GM12878 (cell line): ENCODE data around the gene KIR2DL3. TPM values are rescaled to one million over a fixed set of nuclear protein-coding genes. Genes with fewer than 3 reads are reported as not detected.

Source experiments
- ATAC-seq: fragments of 200-7000 bp; cut with Tn5 transposase; 3 replicates; pipeline ENCODE4 v1.9.1; 2020; ENCODE audit warnings: mild to moderate bottlenecking, moderate library complexity
- BruUV-seq: library from RNA; stranded (reverse); fragments of 400-500 nt; replicated peaks from 2 replicates; lab custom pipeline; 2021; lab: Mats Ljungman, UMichigan
- CTCF ChIA-PET: fragments of 300-600 bp; sonication (Branson Sonifier 250); formaldehyde crosslinking; extraction: SDS; loops from one replicate; lab custom pipeline; 2021; ENCODE audit warnings: inconsistent platforms; lab: Yijun Ruan, JAX
- POLR2A ChIA-PET: fragments of 350-600 bp; formaldehyde crosslinking; extraction: SDS; loops from one replicate; lab custom pipeline; 2021; ENCODE audit warnings: inconsistent platforms; lab: Charles Lee
- RAD21 ChIA-PET: fragments of 300-600 bp; sonication (Branson Sonifier 250); formaldehyde crosslinking; loops from one replicate; lab custom pipeline; 2023; ENCODE audit warnings: antibody characterized with exemption; ENCODE audit not compliant: unreplicated experiment; lab: Charles Lee
- SMC1A ChIA-PET: fragments of 300-600 bp; sonication (Branson Sonifier 250); formaldehyde crosslinking; loops from one replicate; lab custom pipeline; 2023; ENCODE audit not compliant: unreplicated experiment, uncharacterized antibody; lab: Charles Lee
- DNase-seq: peaks from one replicate; pipeline ENCODE4 v3.0.0-alpha.2; 2011; ENCODE audit warnings: low read depth, low spot score
- FAIRE-seq: peaks from 3 replicates; lab custom pipeline; 2011; peaks lifted over from hg19 to GRCh38; lab: Jason Lieb, UNC
- H2AFZ ChIP-seq: 2 replicates; pipeline ENCODE4 v1.6.0; 2011; ENCODE audit warnings: low read depth, low read length, control low read depth; ENCODE audit not compliant: control insufficient read depth
- H3K27ac ChIP-seq: 2 replicates; pipeline ENCODE4 v1.5.1; 2011; ENCODE audit warnings: control low read depth; ENCODE audit not compliant: control insufficient read depth, insufficient read depth
- H3K27me3 ChIP-seq, 2 experiments: replicated peaks in 1 of 2; 2 replicates each; pipeline versions ENCODE4 v1.6.0 to v1.6.1; 2011; ENCODE audit warnings: low read length in 1 of 2; ENCODE audit not compliant: control insufficient read depth in 2 of 2, insufficient read depth in 2 of 2
- H3K36me3 ChIP-seq, 2 experiments: 2 replicates each; pipeline ENCODE4 v1.5.1; 2011; ENCODE audit warnings: low read length in 1 of 2; ENCODE audit not compliant: control insufficient read depth in 2 of 2, insufficient read depth in 2 of 2
- H3K4me1 ChIP-seq: 2 replicates; pipeline ENCODE4 v1.6.1; 2011; ENCODE audit warnings: mild to moderate bottlenecking, low read length, moderate library complexity, mixed read lengths; ENCODE audit not compliant: control insufficient read depth, insufficient read depth
- H3K4me2 ChIP-seq: 2 replicates; pipeline ENCODE4 v1.6.0; 2011; ENCODE audit warnings: control low read depth; ENCODE audit not compliant: control insufficient read depth, insufficient read depth
- H3K4me3 ChIP-seq: fragments of 200-600 bp; sonication (generic); 2 replicates; pipeline ENCODE4 v1.5.1; 2016
- H3K79me2 ChIP-seq: 2 replicates; pipeline ENCODE4 v1.6.0; 2011; ENCODE audit warnings: low read length; ENCODE audit not compliant: control insufficient read depth, insufficient read depth
- H3K9ac ChIP-seq: 2 replicates; pipeline ENCODE4 v1.8.0; 2011; ENCODE audit warnings: low read length, control low read depth, mixed read lengths; ENCODE audit not compliant: control insufficient read depth, insufficient read depth
- H3K9me3 ChIP-seq: replicated peaks from 3 replicates; pipeline ENCODE4 v1.5.1; 2011; ENCODE audit warnings: mild to moderate bottlenecking, low read length; ENCODE audit not compliant: control insufficient read depth, insufficient read depth
- H4K20me1 ChIP-seq: 2 replicates; pipeline ENCODE4 v1.6.0; 2011; ENCODE audit not compliant: control insufficient read depth, insufficient read depth
- BHLHE40 ChIP-seq, 2 experiments: fragments of 450-650 bp in 1 of 2; IDR thresholded peaks; 2 replicates each; pipeline ENCODE4 v1.6.1; 2011 to 2017; ENCODE audit warnings: low read depth in 2 of 2, borderline replicate concordance in 1 of 2, improper control_type of control experiment in 1 of 2, low read length in 1 of 2, mild to moderate bottlenecking in 1 of 2
- HDGF ChIP-seq: fragments of 450-650 bp; IDR thresholded peaks from 2 replicates; pipeline ENCODE4 v1.6.1; 2016; ENCODE audit warnings: antibody characterized with exemption
- IKZF1 ChIP-seq: fragments of 450-650 bp; conservative IDR thresholded peaks from 2 replicates; pipeline ENCODE4 v1.6.1; 2017; ENCODE audit warnings: antibody characterized with exemption, mild to moderate bottlenecking
- JUND ChIP-seq: IDR thresholded peaks from 2 replicates; pipeline ENCODE4 v1.6.1; 2012; ENCODE audit warnings: low read depth, mild to moderate bottlenecking, low read length, improper control_type of control experiment, moderate library complexity
- KDM1A ChIP-seq: fragments of 200-600 bp; sonication (generic); IDR thresholded peaks from 2 replicates; pipeline ENCODE4 v1.6.1; 2016; ENCODE audit warnings: borderline replicate concordance
- MEF2A ChIP-seq: IDR thresholded peaks from 2 replicates; pipeline ENCODE4 v1.6.1; 2011; ENCODE audit warnings: low read depth, mild to moderate bottlenecking, low read length, moderate library complexity; ENCODE audit not compliant: insufficient read depth
- SMC3 ChIP-seq: IDR thresholded peaks from 2 replicates; pipeline ENCODE4 v1.6.1; 2011; ENCODE audit warnings: low read length, improper control_type of control experiment, borderline replicate concordance
- WGBS: methylation state at CpG from one replicate; pipeline ENCODE4 v1.1.6; 2016; ENCODE audit warnings: low lambda C conversion rate; ENCODE audit not compliant: insufficient replicate concordance, insufficient coverage; ENCODE audit errors: missing lambda C conversion rate; 5-methylcytosine and 5-hydroxymethylcytosine counted together
- in situ Hi-C: fragments of 300-500 bp; cut with MboI; formaldehyde crosslinking; loops from 9 replicates; pipeline ENCODE4 v1.14.3; 2018; ENCODE audit warnings: mixed read lengths
- intact Hi-C: fragments of 100-400 bp; cut with micrococcal nuclease; formaldehyde crosslinking; loops from one replicate; pipeline ENCODE4 v1.14.2; 2022; ENCODE audit not compliant: unreplicated experiment
- polyA plus RNA-seq, 11 experiments: library from polyadenylated mRNA; depleted of rRNA in 4 of 11; unstranded in 6 of 11; stranded (reverse) in 5 of 11; fragments of >200 nt; fragmentation: Nextera tagmentation in 4 of 11; fragmentation: Illumina TruSeq in 1 of 11; extraction: Ambion mirVana in 4 of 11; extraction: Trizol in 1 of 11; gene quantifications; 1 replicate in 1 of 11; 2 replicates in 10 of 11; pipeline versions ENCODE4 v1.2.1 to v1.2.3, GENCODE V29; 2011 to 2016; ENCODE audit warnings: inconsistent platforms in 2 of 11, missing spikeins in 2 of 11, low read depth in 1 of 11
- small RNA-seq: library from RNA; depleted of rRNA; stranded (forward); fragments of <200 nt; gene quantifications from one replicate; pipeline ENCODE3, GENCODE V24; 2014
- total RNA-seq, 4 experiments: library from RNA; depleted of rRNA in 3 of 4; stranded (reverse); fragments of >200 nt in 3 of 4; fragmentation: Illumina TruSeq in 1 of 4; extraction: Trizol in 1 of 4; gene quantifications; 2 replicates each; pipeline versions ENCODE4 v1.2.1 to v1.2.3, GENCODE V29; 2013 to 2021
- TF ChIP-seq, protein P1 (sequence below): fragments of 450-650 bp; IDR thresholded peaks from 2 replicates; pipeline ENCODE4 v1.6.1; 2017; ENCODE audit warnings: borderline replicate concordance

The KIR2DL3 gene
- total and polyA plus RNA-seq, 10 of the 15 experiments (the other 5 are each of a cell fraction or from before 2014, with no cell fraction given): 0.45 TPM; not detected in 9

DNA sequence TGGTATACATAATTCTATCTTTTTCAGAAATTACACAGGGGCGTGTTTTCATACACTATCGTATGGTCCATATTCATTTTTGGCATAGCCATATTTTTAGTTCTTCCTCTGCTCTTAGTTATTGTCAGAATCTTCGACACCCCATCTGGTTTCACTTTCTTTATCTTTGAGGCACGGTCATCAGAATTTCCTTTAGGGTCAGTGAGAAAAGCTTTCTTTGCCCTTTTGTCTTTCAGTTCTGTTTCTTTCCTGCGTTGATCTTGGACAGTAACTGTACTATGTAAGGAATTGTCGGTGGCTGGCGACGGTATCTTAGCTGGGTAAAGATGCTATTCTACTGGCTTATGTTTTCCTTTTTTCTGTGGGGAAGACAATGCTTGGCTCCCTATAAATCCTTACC, 54.5 kb downstream of the KIR2DL3 start (continued):
- TF ChIP-seq, protein P1, sequence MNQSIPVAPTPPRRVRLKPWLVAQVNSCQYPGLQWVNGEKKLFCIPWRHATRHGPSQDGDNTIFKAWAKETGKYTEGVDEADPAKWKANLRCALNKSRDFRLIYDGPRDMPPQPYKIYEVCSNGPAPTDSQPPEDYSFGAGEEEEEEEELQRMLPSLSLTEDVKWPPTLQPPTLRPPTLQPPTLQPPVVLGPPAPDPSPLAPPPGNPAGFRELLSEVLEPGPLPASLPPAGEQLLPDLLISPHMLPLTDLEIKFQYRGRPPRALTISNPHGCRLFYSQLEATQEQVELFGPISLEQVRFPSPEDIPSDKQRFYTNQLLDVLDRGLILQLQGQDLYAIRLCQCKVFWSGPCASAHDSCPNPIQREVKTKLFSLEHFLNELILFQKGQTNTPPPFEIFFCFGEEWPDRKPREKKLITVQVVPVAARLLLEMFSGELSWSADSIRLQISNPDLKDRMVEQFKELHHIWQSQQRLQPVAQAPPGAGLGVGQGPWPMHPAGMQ: no peak
- TF ChIP-seq JUND (no peak), SMC3 (no peak), BHLHE40 (IDR thresholded peaks at IDR 0.05; ENCODE audit: borderline replicate concordance in 1 of 2, low read depth in 2 of 2, low read length in 1 of 2) (no peak), IKZF1 (no peak)

DNA sequence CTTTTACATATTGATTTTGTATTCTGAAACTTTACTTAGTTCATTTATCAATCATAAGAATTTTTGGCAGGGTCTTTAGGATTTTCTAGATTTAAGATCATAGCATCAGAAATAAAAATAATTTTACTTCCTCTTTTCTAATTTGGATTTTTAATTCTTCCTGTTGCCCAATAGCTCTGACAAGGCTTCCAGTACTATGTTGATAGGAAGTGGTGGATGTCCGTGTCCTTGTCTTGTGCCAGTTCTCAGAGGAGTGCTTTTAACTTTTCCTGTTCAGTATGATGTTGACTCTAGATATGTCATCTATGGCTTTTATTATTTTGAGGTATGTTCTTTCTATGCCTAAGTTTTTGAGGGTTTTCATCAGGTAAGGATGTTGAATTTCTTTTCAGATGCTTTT, 57.4 kb downstream of the KIR2DL3 start:
- no peak overlapping the region for H3K4me3 ChIP-seq
- ChIA-PET CTCF (no interaction called here), RAD21 (no interaction called here), POLR2A (no interaction called here), SMC1A (no interaction called here)
- no peak overlapping the region for H3K9ac ChIP-seq
- H3K9me3 ChIP-seq: no peaks in the 10 kb centered on the region
- H2AFZ ChIP-seq: no peak overlapping the region
- FAIRE-seq (no peak), DNase-seq (no peak), ATAC-seq (no peak)
- in situ Hi-C loops: no loop called here
- no TSS peak for BruUV-seq
- H4K20me1 ChIP-seq: no peaks in the 10 kb centered on the region
- whole genome bisulfite sequencing: 60% methylated on average over 1 of the region's 1 CpG
- no peak overlapping the region for H3K4me2 ChIP-seq
- no peaks in the 10 kb centered on the region for H3K4me1 ChIP-seq
- H3K27ac ChIP-seq: no peak overlapping the region
- H3K79me2 ChIP-seq: no peaks in the 10 kb centered on the region
- H3K27me3 ChIP-seq: no peaks in the 10 kb centered on the region; a peak in 1 of 4 replicates
- H3K36me3 ChIP-seq: no peaks in the 10 kb centered on the region
- no peak for TF ChIP-seq HDGF
- TF ChIP-seq MEF2A: no peak
- TF ChIP-seq KDM1A: no peak
- TF ChIP-seq, all 136 proteins: peak for 0
- intact Hi-C loops: no loop called here

Small RNA genes within 50 kb of the gene (small RNA-seq; reads per million reads assigned to genes)
- not detected for gene AC245128.2
- not detected for gene KIR3DP1

Other genes with a start within 250 kb of the KIR2DL3 start
Only the 7 nearest of the 15 such genes appear.
- gene LILRB1, start 108.0 kb upstream of the KIR2DL3 start, total RNA-seq (2014; rRNA removed): 49.4 and 59.7 TPM in 2 replicates
- gene LILRB1, start 108.0 kb upstream of the KIR2DL3 start, total RNA-seq (2014; rRNA removed; fragmentation: Illumina TruSeq; extraction: Trizol): 39.8 and 40.9 TPM in 2 replicates
- gene LILRB1, start 108.0 kb upstream of the KIR2DL3 start, total RNA-seq (2021): 61.5 and 70.5 TPM in 2 replicates
- 36.2 and 66.8 TPM in 2 replicates for gene LILRB1, start 108.0 kb upstream of the KIR2DL3 start, polyA plus RNA-seq (2011; rRNA removed)
- 30.5 and 56.8 TPM in 2 replicates for gene LILRB1, start 108.0 kb upstream of the KIR2DL3 start, polyA plus RNA-seq (2014; fragmentation: Illumina TruSeq; extraction: Trizol)
- gene LILRB1, start 108.0 kb upstream of the KIR2DL3 start, polyA plus RNA-seq (2014; fragmentation: Nextera tagmentation; extraction: Ambion mirVana): 10 to 100 TPM in 1 of 2 experiments, 1 to 10 TPM in 1; 4.9 to 15.9 TPM
- 92.2 and 96.2 TPM in 2 replicates for gene LILRB1, start 108.0 kb upstream of the KIR2DL3 start, polyA plus RNA-seq (2014; rRNA removed)
- 10 to 100 TPM; 41.8 to 43.3 TPM for gene LILRB1, start 108.0 kb upstream of the KIR2DL3 start, polyA plus RNA-seq (2016; fragmentation: Nextera tagmentation; extraction: Ambion mirVana)
- 18.3 and 18.4 TPM in 2 replicates for gene LILRB4, start 75.5 kb upstream of the KIR2DL3 start, total RNA-seq (2014; rRNA removed)
- 16.2 and 16.5 TPM in 2 replicates for gene LILRB4, start 75.5 kb upstream of the KIR2DL3 start, total RNA-seq (2014; rRNA removed; fragmentation: Illumina TruSeq; extraction: Trizol)
- gene LILRB4, start 75.5 kb upstream of the KIR2DL3 start, total RNA-seq (2021): 25.2 and 26.0 TPM in 2 replicates
- gene LILRB4, start 75.5 kb upstream of the KIR2DL3 start, polyA plus RNA-seq (2011; rRNA removed): 1.5 and 3.1 TPM in 2 replicates
- gene LILRB4, start 75.5 kb upstream of the KIR2DL3 start, polyA plus RNA-seq (2014; fragmentation: Illumina TruSeq; extraction: Trizol): 17.4 and 28.7 TPM in 2 replicates
- 1 to 10 TPM; 2.0 to 4.9 TPM for gene LILRB4, start 75.5 kb upstream of the KIR2DL3 start, polyA plus RNA-seq (2014; fragmentation: Nextera tagmentation; extraction: Ambion mirVana)
- gene LILRB4, start 75.5 kb upstream of the KIR2DL3 start, polyA plus RNA-seq (2014; rRNA removed): 39.8 and 39.9 TPM in 2 replicates
- gene LILRB4, start 75.5 kb upstream of the KIR2DL3 start, polyA plus RNA-seq (2016; fragmentation: Nextera tagmentation; extraction: Ambion mirVana): 10 to 100 TPM; 14.3 to 15.5 TPM
- gene KIR3DL3, start 14.1 kb upstream of the KIR2DL3 start, total RNA-seq (2014; rRNA removed): not detected in 2 replicates
- gene KIR3DL3, start 14.1 kb upstream of the KIR2DL3 start, total RNA-seq (2014; rRNA removed; fragmentation: Illumina TruSeq; extraction: Trizol): not detected in 2 replicates
- gene KIR3DL3, start 14.1 kb upstream of the KIR2DL3 start, total RNA-seq (2021): not detected in 2 replicates
- not detected in 2 replicates for gene KIR3DL3, start 14.1 kb upstream of the KIR2DL3 start, polyA plus RNA-seq (2011; rRNA removed)
- gene KIR3DL3, start 14.1 kb upstream of the KIR2DL3 start, polyA plus RNA-seq (2014; fragmentation: Illumina TruSeq; extraction: Trizol): not detected in 2 replicates
- gene KIR3DL3, start 14.1 kb upstream of the KIR2DL3 start, polyA plus RNA-seq (2014; fragmentation: Nextera tagmentation; extraction: Ambion mirVana): not detected
- gene KIR3DL3, start 14.1 kb upstream of the KIR2DL3 start, polyA plus RNA-seq (2014; rRNA removed): not detected in 2 replicates
- not detected for gene KIR3DL3, start 14.1 kb upstream of the KIR2DL3 start, polyA plus RNA-seq (2016; fragmentation: Nextera tagmentation; extraction: Ambion mirVana)
- gene KIR2DL1, start 31.3 kb downstream of the KIR2DL3 start, total RNA-seq (2014; rRNA removed): not detected in 2 replicates
- gene KIR2DL1, start 31.3 kb downstream of the KIR2DL3 start, total RNA-seq (2014; rRNA removed; fragmentation: Illumina TruSeq; extraction: Trizol): not detected in 2 replicates
- not detected in 2 replicates for gene KIR2DL1, start 31.3 kb downstream of the KIR2DL3 start, total RNA-seq (2021)
- gene KIR2DL1, start 31.3 kb downstream of the KIR2DL3 start, polyA plus RNA-seq (2011; rRNA removed): 0.32 and 0.35 TPM in 2 replicates
- not detected in 2 replicates for gene KIR2DL1, start 31.3 kb downstream of the KIR2DL3 start, polyA plus RNA-seq (2014; fragmentation: Illumina TruSeq; extraction: Trizol)
- not detected for gene KIR2DL1, start 31.3 kb downstream of the KIR2DL3 start, polyA plus RNA-seq (2014; fragmentation: Nextera tagmentation; extraction: Ambion mirVana)
- not detected in 2 replicates for gene KIR2DL1, start 31.3 kb downstream of the KIR2DL3 start, polyA plus RNA-seq (2014; rRNA removed)
- gene KIR2DL1, start 31.3 kb downstream of the KIR2DL3 start, polyA plus RNA-seq (2016; fragmentation: Nextera tagmentation; extraction: Ambion mirVana): not detected
- gene KIR2DL4, start 65.1 kb downstream of the KIR2DL3 start, total RNA-seq (2014; rRNA removed): not detected in 2 replicates
- not detected in 2 replicates for gene KIR2DL4, start 65.1 kb downstream of the KIR2DL3 start, total RNA-seq (2014; rRNA removed; fragmentation: Illumina TruSeq; extraction: Trizol)
- gene KIR2DL4, start 65.1 kb downstream of the KIR2DL3 start, total RNA-seq (2021): not detected in 2 replicates
- gene KIR2DL4, start 65.1 kb downstream of the KIR2DL3 start, polyA plus RNA-seq (2011; rRNA removed): 0.22 and 0.46 TPM in 2 replicates
- not detected in 2 replicates for gene KIR2DL4, start 65.1 kb downstream of the KIR2DL3 start, polyA plus RNA-seq (2014; fragmentation: Illumina TruSeq; extraction: Trizol)
- not detected for gene KIR2DL4, start 65.1 kb downstream of the KIR2DL3 start, polyA plus RNA-seq (2014; fragmentation: Nextera tagmentation; extraction: Ambion mirVana)
- gene KIR2DL4, start 65.1 kb downstream of the KIR2DL3 start, polyA plus RNA-seq (2014; rRNA removed): not detected in 2 replicates
- gene KIR2DL4, start 65.1 kb downstream of the KIR2DL3 start, polyA plus RNA-seq (2016; fragmentation: Nextera tagmentation; extraction: Ambion mirVana): not detected
- not detected in 2 replicates for gene KIR3DL1, start 78.0 kb downstream of the KIR2DL3 start, total RNA-seq (2014; rRNA removed)
- gene KIR3DL1, start 78.0 kb downstream of the KIR2DL3 start, total RNA-seq (2014; rRNA removed; fragmentation: Illumina TruSeq; extraction: Trizol): not detected in 2 replicates
- not detected in 2 replicates for gene KIR3DL1, start 78.0 kb downstream of the KIR2DL3 start, total RNA-seq (2021)
- gene KIR3DL1, start 78.0 kb downstream of the KIR2DL3 start, polyA plus RNA-seq (2011; rRNA removed): 0.27 and 0.37 TPM in 2 replicates
- not detected in 2 replicates for gene KIR3DL1, start 78.0 kb downstream of the KIR2DL3 start, polyA plus RNA-seq (2014; fragmentation: Illumina TruSeq; extraction: Trizol)
- not detected for gene KIR3DL1, start 78.0 kb downstream of the KIR2DL3 start, polyA plus RNA-seq (2014; fragmentation: Nextera tagmentation; extraction: Ambion mirVana)
- not detected in 2 replicates for gene KIR3DL1, start 78.0 kb downstream of the KIR2DL3 start, polyA plus RNA-seq (2014; rRNA removed)
- not detected for gene KIR3DL1, start 78.0 kb downstream of the KIR2DL3 start, polyA plus RNA-seq (2016; fragmentation: Nextera tagmentation; extraction: Ambion mirVana)
- not detected in 2 replicates for gene KIR2DS4, start 94.2 kb downstream of the KIR2DL3 start, total RNA-seq (2014; rRNA removed)
- gene KIR2DS4, start 94.2 kb downstream of the KIR2DL3 start, total RNA-seq (2014; rRNA removed; fragmentation: Illumina TruSeq; extraction: Trizol): not detected in 2 replicates
- gene KIR2DS4, start 94.2 kb downstream of the KIR2DL3 start, total RNA-seq (2021): not detected in 2 replicates
- gene KIR2DS4, start 94.2 kb downstream of the KIR2DL3 start, polyA plus RNA-seq (2011; rRNA removed): 0.42 and 0.46 TPM in 2 replicates
- gene KIR2DS4, start 94.2 kb downstream of the KIR2DL3 start, polyA plus RNA-seq (2014; fragmentation: Illumina TruSeq; extraction: Trizol): not detected in 2 replicates
- gene KIR2DS4, start 94.2 kb downstream of the KIR2DL3 start, polyA plus RNA-seq (2014; fragmentation: Nextera tagmentation; extraction: Ambion mirVana): not detected
- not detected in 2 replicates for gene KIR2DS4, start 94.2 kb downstream of the KIR2DL3 start, polyA plus RNA-seq (2014; rRNA removed)
- gene KIR2DS4, start 94.2 kb downstream of the KIR2DL3 start, polyA plus RNA-seq (2016; fragmentation: Nextera tagmentation; extraction: Ambion mirVana): not detected